Muscle layer of duodenum (tissue), 2 donors: ENCODE results near the gene GSG1L2.

Experiments used
- H3K27ac ChIP-seq: one replicate; pipeline ENCODE4 v1.7.0; 2013; ENCODE audit warnings: mild to moderate bottlenecking, low read length
- H3K27me3 ChIP-seq: one replicate; pipeline ENCODE4 v1.7.0; 2013; ENCODE audit warnings: low read depth, mild to moderate bottlenecking, control low read depth, low read length
- H3K36me3 ChIP-seq, 2 donors: one replicate each; pipeline ENCODE4 v1.7.0; 2013; ENCODE audit warnings: low read length in 2 of 2, control low read depth in 1 of 2, mild to moderate bottlenecking in 1 of 2; ENCODE audit not compliant: insufficient read depth in 2 of 2, control insufficient read depth in 1 of 2
- H3K4me1 ChIP-seq, 2 donors: one replicate each; pipeline ENCODE4 v1.7.0; 2013; ENCODE audit warnings: low read length in 2 of 2, mild to moderate bottlenecking in 2 of 2, control low read depth in 1 of 2, moderate library complexity in 1 of 2; ENCODE audit not compliant: insufficient read depth in 2 of 2, control insufficient read depth in 1 of 2
- H3K4me3 ChIP-seq, 2 donors: one replicate each; pipeline ENCODE4 v1.7.0; 2013; ENCODE audit warnings: low read length in 2 of 2, low read depth in 1 of 2, mild to moderate bottlenecking in 1 of 2
- H3K9me3 ChIP-seq, 2 donors: one replicate each; pipeline ENCODE4 v1.7.0; 2013; ENCODE audit warnings: low read length in 2 of 2, control low read depth in 1 of 2, mild to moderate bottlenecking in 1 of 2; ENCODE audit not compliant: control insufficient read depth in 1 of 2
- donor health status: healthy.

GSG1L2 gene

GRCh38 chr17:9824094-9824493 lies 2.2 kb upstream of the GSG1L2 start:
- Histone ChIP-seq H3K4me3 (no peak overlapping the region), H3K4me1 (peaks cover 0 to 13% of the 10 kb centered on the region in 2 donors), H3K27me3 (no peaks in the 10 kb centered on the region), H3K9me3 (no peaks in the 10 kb centered on the region), H3K36me3 (no peaks in the 10 kb centered on the region), H3K27ac (no peak overlapping the region)

GRCh38 chr17:9820448-9820847 lies 1.4 kb downstream of the GSG1L2 start:
- H3K36me3 ChIP-seq: no peaks in the 10 kb centered on the region
- no peak overlapping the region for H3K4me3 ChIP-seq
- H3K4me1 ChIP-seq: peaks cover 0 to 5% of the 10 kb centered on the region in 2 donors
- H3K9me3 ChIP-seq: no peaks in the 10 kb centered on the region
- H3K27me3 ChIP-seq: no peaks in the 10 kb centered on the region
- no peak overlapping the region for H3K27ac ChIP-seq

- Histone ChIP-seq H3K27me3 (no peaks in the 10 kb centered on the region), H3K36me3 (no peaks in the 10 kb centered on the region), H3K9me3 (no peaks in the 10 kb centered on the region), H3K4me1 (no peaks in the 10 kb centered on the region), H3K4me3 (no peak overlapping the region), H3K27ac (no peak overlapping the region)
These were observed 3.1 kb downstream of the GSG1L2 start for GRCh38 chr17:9818760-9819159.

- no peak overlapping the region for H3K4me3 ChIP-seq
- no peaks in the 10 kb centered on the region for H3K36me3 ChIP-seq
- H3K27ac ChIP-seq: no peak overlapping the region
- no peaks in the 10 kb centered on the region for H3K9me3 ChIP-seq
- H3K4me1 ChIP-seq: no peaks in the 10 kb centered on the region
- H3K27me3 ChIP-seq: no peaks in the 10 kb centered on the region
These were observed 4.8 kb downstream of the GSG1L2 start for GRCh38 chr17:9817086-9817485.

GRCh38 chr17:9816472-9816871 lies 5.4 kb downstream of the GSG1L2 start:
- H3K9me3 ChIP-seq: no peaks in the 10 kb centered on the region
- no peak overlapping the region for H3K4me3 ChIP-seq
- H3K4me1 ChIP-seq: no peaks in the 10 kb centered on the region
- no peaks in the 10 kb centered on the region for H3K27me3 ChIP-seq
- no peaks in the 10 kb centered on the region for H3K36me3 ChIP-seq
- H3K27ac ChIP-seq: no peak overlapping the region

- no peaks in the 10 kb centered on the region for H3K9me3 ChIP-seq
- H3K27me3 ChIP-seq: no peaks in the 10 kb centered on the region
- H3K36me3 ChIP-seq: no peaks in the 10 kb centered on the region
- no peak overlapping the region for H3K4me3 ChIP-seq
- no peaks in the 10 kb centered on the region for H3K4me1 ChIP-seq
- H3K27ac ChIP-seq: no peak overlapping the region
These were observed 7.4 kb downstream of the GSG1L2 start for GRCh38 chr17:9814337-9814945.

GRCh38 chr17:9813166-9813565 lies 8.7 kb downstream of the GSG1L2 start:
- no peaks in the 10 kb centered on the region for H3K9me3 ChIP-seq
- H3K27me3 ChIP-seq: no peaks in the 10 kb centered on the region
- no peak overlapping the region for H3K4me3 ChIP-seq
- no peak overlapping the region for H3K27ac ChIP-seq
- H3K4me1 ChIP-seq: no peaks in the 10 kb centered on the region
- no peaks in the 10 kb centered on the region for H3K36me3 ChIP-seq

GRCh38 chr17:9811537-9811936 lies 10.3 kb downstream of the GSG1L2 start:
- no peak overlapping the region for H3K27ac ChIP-seq
- H3K4me3 ChIP-seq: no peak overlapping the region
- no peaks in the 10 kb centered on the region for H3K27me3 ChIP-seq
- H3K4me1 ChIP-seq: no peaks in the 10 kb centered on the region
- no peaks in the 10 kb centered on the region for H3K9me3 ChIP-seq
- H3K36me3 ChIP-seq: no peaks in the 10 kb centered on the region

- Histone ChIP-seq H3K36me3 (no peaks in the 10 kb centered on the region), H3K27me3 (no peaks in the 10 kb centered on the region), H3K27ac (no peak overlapping the region), H3K4me1 (no peaks in the 10 kb centered on the region), H3K4me3 (no peak overlapping the region), H3K9me3 (no peaks in the 10 kb centered on the region)
These were observed 10.8 kb downstream of the GSG1L2 start for GRCh38 chr17:9811086-9811485.

- H3K9me3 ChIP-seq: no peaks in the 10 kb centered on the region
These were observed 11.6 kb downstream of the GSG1L2 start for GRCh38 chr17:9810100-9810949.

GRCh38 chr17:9809409-9809808 lies 12.5 kb downstream of the GSG1L2 start:
- Histone ChIP-seq H3K36me3 (no peaks in the 10 kb centered on the region), H3K4me3 (no peak overlapping the region), H3K27me3 (no peaks in the 10 kb centered on the region), H3K27ac (no peak overlapping the region), H3K4me1 (no peaks in the 10 kb centered on the region), H3K9me3 (peaks cover 0 to 3% of the 10 kb centered on the region in 2 donors)

More at GRCh38 chr17:9810100-9810949, 11.6 kb downstream of the GSG1L2 start:
- H3K4me3 ChIP-seq: no peak overlapping the region
- H3K36me3 ChIP-seq: no peaks in the 10 kb centered on the region
- no peaks in the 10 kb centered on the region for H3K27me3 ChIP-seq
- no peaks in the 10 kb centered on the region for H3K4me1 ChIP-seq
- H3K27ac ChIP-seq: no peak overlapping the region
